Astrocyte (in vitro differentiated cells and primary cell): Measurements from ENCODE around the gene TSLP.

Source experiments
- CTCF ChIP-seq: IDR thresholded peaks from 2 replicates; pipeline ENCODE4 v1.5.1; 2011; ENCODE audit warnings: low read depth, mild to moderate bottlenecking, inconsistent platforms, low read length, moderate library complexity; ENCODE audit not compliant: insufficient read depth
- EZH2 ChIP-seq: IDR thresholded peaks from 2 replicates; pipeline ENCODE4 v1.6.1; 2012; ENCODE audit warnings: mild to moderate bottlenecking, low read length, inconsistent platforms; ENCODE audit not compliant: insufficient read depth

GRCh38 chr5:111074244-111074643 is 2.7 kb downstream of the TSLP start:
- no peak for TF ChIP-seq CTCF
- TF ChIP-seq EZH2: no peak
